HepG2 (cell line): ENCODE results near the gene CABP2. TPM values are rescaled to one million over a fixed set of nuclear protein-coding genes. Genes with fewer than 3 reads are reported as not detected.

Experiments
- BATF2 ChIP-seq: sonication (generic); formaldehyde crosslinking; IDR thresholded peaks from 2 replicates; pipeline ENCODE4 v1.8.0; 2022; ENCODE audit warnings: mild to moderate bottlenecking, missing genetic modification reagents, moderate library complexity
- EEA1 ChIP-seq: sonication (generic); formaldehyde crosslinking; IDR thresholded peaks from 2 replicates; pipeline ENCODE4 v1.5.1; 2020; ENCODE audit warnings: mild to moderate bottlenecking, missing genetic modification reagents, borderline replicate concordance
- HNRNPLL ChIP-seq: fragments of 200-400 bp; formaldehyde crosslinking; IDR thresholded peaks from 2 replicates; pipeline ENCODE4 v1.6.1; 2017; ENCODE audit warnings: mild to moderate bottlenecking, low read depth, low read length; ENCODE audit not compliant: poor library complexity, severe bottlenecking
- KDM2A ChIP-seq: sonication (generic); formaldehyde crosslinking; IDR thresholded peaks from 2 replicates; pipeline ENCODE4 v1.4.0; 2020; ENCODE audit warnings: low read depth, missing genetic modification reagents, borderline replicate concordance
- RFX1 ChIP-seq: fragments of 450-650 bp; IDR thresholded peaks from 2 replicates; pipeline ENCODE4 v1.6.1; 2017
- RXRA ChIP-seq: sonication (generic); formaldehyde crosslinking; IDR thresholded peaks from 2 replicates; pipeline ENCODE4 v1.5.1; 2020; ENCODE audit warnings: missing genetic modification reagents
- SMAD9 ChIP-seq: sonication (generic); formaldehyde crosslinking; IDR thresholded peaks from 2 replicates; pipeline ENCODE4 v1.5.1; 2020; ENCODE audit warnings: mild to moderate bottlenecking, missing genetic modification reagents
- UBTF ChIP-seq: sonication (generic); formaldehyde crosslinking; IDR thresholded peaks from 2 replicates; pipeline ENCODE4 v1.4.0; 2020; ENCODE audit warnings: mild to moderate bottlenecking, missing genetic modification reagents
- ZNF124 ChIP-seq: sonication (generic); formaldehyde crosslinking; IDR thresholded peaks from 2 replicates; pipeline ENCODE4 v1.4.0; 2020; ENCODE audit warnings: missing genetic modification reagents
- ZNF543 ChIP-seq: sonication (generic); formaldehyde crosslinking; IDR thresholded peaks from 2 replicates; pipeline ENCODE4 v1.4.0; 2020; ENCODE audit warnings: mild to moderate bottlenecking, missing genetic modification reagents
- ZNF567 ChIP-seq: sonication (generic); formaldehyde crosslinking; IDR thresholded peaks from 2 replicates; pipeline ENCODE4 v1.8.1; 2023; ENCODE audit warnings: mild to moderate bottlenecking, missing genetic modification reagents, borderline replicate concordance
- ZSCAN21 ChIP-seq: sonication (generic); formaldehyde crosslinking; IDR thresholded peaks from 2 replicates; pipeline ENCODE4 v1.8.0; 2022; ENCODE audit warnings: mild to moderate bottlenecking, missing genetic modification reagents, moderate library complexity, borderline replicate concordance
- polyA plus RNA-seq, 8 experiments: library from polyadenylated mRNA; depleted of rRNA in 3 of 8; stranded (reverse) in 7 of 8; unstranded in 1 of 8; fragments of >200 nt; fragmentation: Illumina TruSeq in 4 of 8; extraction: Trizol in 4 of 8; gene quantifications; 2 replicates each; pipeline versions ENCODE4 v1.2.1 to v1.2.3, GENCODE V29; 2011 to 2016; ENCODE audit warnings: low read depth in 4 of 8, missing spikeins in 1 of 8, mixed read lengths in 1 of 8; ENCODE audit not compliant: insufficient read depth in 1 of 8
- total RNA-seq, 5 experiments: library from RNA; depleted of rRNA; stranded (reverse); fragments of >200 nt; fragmentation: Illumina TruSeq; extraction: Trizol; gene quantifications; 2 replicates each; pipeline ENCODE4 v1.2.3, GENCODE V29; 2016; ENCODE audit warnings: low read depth in 1 of 5

Gene CABP2
- total and polyA plus RNA-seq, 2 of the 13 experiments (the other 11 are each of a cell fraction or from before 2014, with no cell fraction given), result not detected

GRCh38 chr11:67504005-67504949 lies 19.0 kb downstream of the CABP2 start (continued):
- TF ChIP-seq BATF2 (CRISPR knock-in tag) (0 out of 2 replicates have a peak, but pooled peaks have one; percentile 19), ZSCAN21 (CRISPR knock-in tag) (0 out of 2 replicates have a peak, but pooled peaks have one; percentile 24), RXRA (CRISPR knock-in tag) (0 out of 2 replicates have a peak, but pooled peaks have one; percentile 43), HNRNPLL (no peak), ZNF543 (no peak), SMAD9 (CRISPR knock-in tag) (peak; percentile 28; the same call in 1 of the 2 replicates), ZNF567 (CRISPR knock-in tag) (0 out of 2 replicates have a peak, but pooled peaks have one; percentile 39), UBTF (CRISPR knock-in tag) (peak; percentile 45), KDM2A (CRISPR knock-in tag) (0 out of 2 replicates have a peak, but pooled peaks have one; percentile 13), EEA1 (CRISPR knock-in tag) (0 out of 2 replicates have a peak, but pooled peaks have one; percentile 53), ZNF124 (CRISPR knock-in tag) (no peak), RFX1 (peak; percentile 56)
